Spinal cord (tissue), 10 donors: Measurements from ENCODE around the gene GIGYF2. TPM values are rescaled to one million over a fixed set of nuclear protein-coding genes. Genes with fewer than 3 reads are reported as not detected.

ENCODE experiments used
- DNase-seq, 6 donors: peaks; one replicate each; pipeline versions ENCODE4 v3.0.0 to v3.0.0-alpha.2; 2013 to 2015; ENCODE audit warnings: low spot score in 6 of 6, low read depth in 4 of 6
- H3K27ac ChIP-seq: one replicate; pipeline ENCODE4 v1.5.1; 2013; ENCODE audit warnings: low read depth, low read length, control low read depth
- H3K27me3 ChIP-seq: one replicate; pipeline ENCODE4 v1.6.1; 2013; ENCODE audit warnings: low read length; ENCODE audit not compliant: control insufficient read depth, insufficient read depth
- H3K36me3 ChIP-seq: one replicate; pipeline ENCODE4 v1.6.1; 2013; ENCODE audit warnings: low read length; ENCODE audit not compliant: control insufficient read depth, insufficient read depth
- H3K4me1 ChIP-seq: one replicate; pipeline ENCODE4 v1.6.1; 2013; ENCODE audit warnings: low read length; ENCODE audit not compliant: control insufficient read depth, insufficient read depth
- H3K4me3 ChIP-seq: one replicate; pipeline ENCODE4 v1.5.1; 2013; ENCODE audit warnings: low read depth, low read length, control low read depth
- H3K9me3 ChIP-seq: one replicate; pipeline ENCODE4 v1.6.1; 2013; ENCODE audit warnings: low read length; ENCODE audit not compliant: control insufficient read depth, insufficient read depth
- WGBS: methylation state at CpG from one replicate; pipeline ENCODE4 v1.1.5; 2013; ENCODE audit warnings: missing lambda C conversion rate; ENCODE audit not compliant: insufficient coverage; 5-methylcytosine and 5-hydroxymethylcytosine counted together
- long read RNA-seq, 4 donors: transcript quantifications; one replicate each; lab custom pipeline, GENCODE V29; 2026
- polyA plus RNA-seq, 2 donors: library from polyadenylated mRNA; unstranded; fragments of 120-200 nt; gene quantifications; one replicate each; pipeline ENCODE4 v1.2.1, GENCODE V29; 2013; ENCODE audit not compliant: insufficient read length in 2 of 2
- total RNA-seq, 2 donors: library from RNA; depleted of rRNA in 1 of 2; stranded (reverse); fragments of 120-200 nt in 1 of 2; fragments of >200 nt in 1 of 2; gene quantifications; one replicate each; pipeline versions ENCODE4 v1.2.3 to v1.2.4, GENCODE V29; 2013 to 2014
- donor health status: healthy.

GIGYF2 gene
- total RNA-seq = 10 to 100 TPM; 81.5 to 98.7 TPM
- 10 to 100 TPM; 38.9 to 49.5 TPM for polyA plus RNA-seq
- long read RNA-seq, donor 1, partial matches to known transcripts = 0 of 1 reads
- long read RNA-seq, donor 1, other reads (novel, unspliced or antisense) = 0 of 1 reads
- long read RNA-seq, donor 2, partial matches to known transcripts = 0 of 1 reads
- long read RNA-seq, donor 2, other reads (novel, unspliced or antisense) = 0 of 1 reads
- long read RNA-seq, donor 3, partial matches to known transcripts = 10 of 10 reads
- long read RNA-seq, donor 3, other reads (novel, unspliced or antisense) = 0 of 10 reads
- long read RNA-seq, donor 4, partial matches to known transcripts = 0 of 2 reads
- long read RNA-seq, donor 4, other reads (novel, unspliced or antisense) = 0 of 2 reads

- H3K36me3 ChIP-seq = peaks cover 4% of the 10 kb centered on the region
- H3K4me1 ChIP-seq = peaks cover 8% of the 10 kb centered on the region
- no peaks in the 10 kb centered on the region for H3K9me3 ChIP-seq
- H3K27ac ChIP-seq = peak within 1 kb of the TSS; percentile 86
- H3K27me3 ChIP-seq = no peaks in the 10 kb centered on the region
- WGBS = 0% methylated on average over 66 of the region's 71 CpGs
- peak within 1 kb of the TSS; percentile 89 for H3K4me3 ChIP-seq
- peak; percentile 87 to 99 (median 90) for DNase-seq
These were observed at the start of gene GIGYF2 for GRCh38 chr2:232697059-232697806. GIGYF2 (plus strand) TSS chr2:232697331; CDS start chr2:232735198, 37,867 bp downstream.

- Histone ChIP-seq H3K4me3 (no peak overlapping the region), H3K27ac (no peak overlapping the region), H3K36me3 (peaks cover 5% of the 10 kb centered on the region), H3K27me3 (no peaks in the 10 kb centered on the region), H3K4me1 (peaks cover 30% of the 10 kb centered on the region), H3K9me3 (no peaks in the 10 kb centered on the region)
- WGBS = 90% methylated on average over 9 of the region's 11 CpGs
- no peak for DNase-seq
These were observed 48.1 kb upstream of the GIGYF2 start for GRCh38 chr2:232649033-232649432.

- H3K4me1 ChIP-seq = peaks cover 39% of the 10 kb centered on the region
- no peaks in the 10 kb centered on the region for H3K9me3 ChIP-seq
- peaks cover 2% of the 10 kb centered on the region for H3K36me3 ChIP-seq
- peak in 2 of 6 donors; percentile 49 to 87 for DNase-seq
- H3K27me3 ChIP-seq = no peaks in the 10 kb centered on the region
- no peak overlapping the region for H3K4me3 ChIP-seq
- peak overlapping the region; percentile 6 for H3K27ac ChIP-seq
- 14% methylated on average over 4 of the region's 4 CpGs for WGBS
These were observed 44.7 kb upstream of the GIGYF2 start for GRCh38 chr2:232652505-232652851.

GRCh38 chr2:232653441-232653840 lies 43.7 kb upstream of the GIGYF2 start:
- Histone ChIP-seq H3K36me3 (peaks cover 2% of the 10 kb centered on the region), H3K9me3 (no peaks in the 10 kb centered on the region), H3K4me3 (no peak overlapping the region), H3K27me3 (no peaks in the 10 kb centered on the region), H3K27ac (peak overlapping the region; percentile 47), H3K4me1 (peaks cover 39% of the 10 kb centered on the region)
- 21% methylated on average over 5 of the region's 7 CpGs for WGBS
- peak in 2 of 6 donors; percentile 72 to 78 for DNase-seq

GRCh38 chr2:232655392-232655791 lies 41.7 kb upstream of the GIGYF2 start:
- H3K27me3 ChIP-seq = no peaks in the 10 kb centered on the region
- no peaks in the 10 kb centered on the region for H3K9me3 ChIP-seq
- DNase-seq = no peak
- H3K36me3 ChIP-seq = peaks cover 2% of the 10 kb centered on the region
- peaks cover 43% of the 10 kb centered on the region for H3K4me1 ChIP-seq
- H3K4me3 ChIP-seq = no peak overlapping the region
- WGBS = 91% methylated on average over 6 of the region's 6 CpGs
- no peak overlapping the region for H3K27ac ChIP-seq

GRCh38 chr2:232658217-232658785 lies 38.8 kb upstream of the GIGYF2 start:
- Histone ChIP-seq H3K27me3 (no peaks in the 10 kb centered on the region), H3K9me3 (no peaks in the 10 kb centered on the region), H3K4me1 (peaks cover 20% of the 10 kb centered on the region), H3K27ac (no peak overlapping the region), H3K4me3 (no peak overlapping the region), H3K36me3 (peaks cover under 1% of the 10 kb centered on the region)
- WGBS = 90% methylated on average over 2 of the region's 7 CpGs
- DNase-seq = no peak

GRCh38 chr2:232659359-232659758 lies 37.8 kb upstream of the GIGYF2 start:
- H3K9me3 ChIP-seq = no peaks in the 10 kb centered on the region
- no peak for DNase-seq
- peaks cover 13% of the 10 kb centered on the region for H3K4me1 ChIP-seq
- H3K4me3 ChIP-seq = no peak overlapping the region
- 100% methylated on average over 1 of the region's 2 CpGs for WGBS
- H3K27ac ChIP-seq = no peak overlapping the region
- peaks cover 2% of the 10 kb centered on the region for H3K36me3 ChIP-seq
- H3K27me3 ChIP-seq = no peaks in the 10 kb centered on the region

GRCh38 chr2:232662486-232663260 lies 34.5 kb upstream of the GIGYF2 start:
- 95% methylated on average over 12 of the region's 16 CpGs for WGBS

More at GRCh38 chr2:232662486-232663260, 34.5 kb upstream of the GIGYF2 start:
- H3K27ac ChIP-seq = no peak overlapping the region
- no peak overlapping the region for H3K4me3 ChIP-seq
- H3K4me1 ChIP-seq = peaks cover 11% of the 10 kb centered on the region
- H3K27me3 ChIP-seq = no peaks in the 10 kb centered on the region
- DNase-seq = no peak
- no peaks in the 10 kb centered on the region for H3K9me3 ChIP-seq
- peaks cover 7% of the 10 kb centered on the region for H3K36me3 ChIP-seq
